HG02938 (cell line): ENCODE data around the gene CCDC24.

Experiments used
- ATAC-seq: cut with Tn5 transposase; IDR thresholded peaks from one replicate; pipeline ENCODE4 v1.9.1; 2021; ENCODE audit warnings: mild to moderate bottlenecking, moderate library complexity; ENCODE audit not compliant: unreplicated experiment

The CCDC24 gene

DNA sequence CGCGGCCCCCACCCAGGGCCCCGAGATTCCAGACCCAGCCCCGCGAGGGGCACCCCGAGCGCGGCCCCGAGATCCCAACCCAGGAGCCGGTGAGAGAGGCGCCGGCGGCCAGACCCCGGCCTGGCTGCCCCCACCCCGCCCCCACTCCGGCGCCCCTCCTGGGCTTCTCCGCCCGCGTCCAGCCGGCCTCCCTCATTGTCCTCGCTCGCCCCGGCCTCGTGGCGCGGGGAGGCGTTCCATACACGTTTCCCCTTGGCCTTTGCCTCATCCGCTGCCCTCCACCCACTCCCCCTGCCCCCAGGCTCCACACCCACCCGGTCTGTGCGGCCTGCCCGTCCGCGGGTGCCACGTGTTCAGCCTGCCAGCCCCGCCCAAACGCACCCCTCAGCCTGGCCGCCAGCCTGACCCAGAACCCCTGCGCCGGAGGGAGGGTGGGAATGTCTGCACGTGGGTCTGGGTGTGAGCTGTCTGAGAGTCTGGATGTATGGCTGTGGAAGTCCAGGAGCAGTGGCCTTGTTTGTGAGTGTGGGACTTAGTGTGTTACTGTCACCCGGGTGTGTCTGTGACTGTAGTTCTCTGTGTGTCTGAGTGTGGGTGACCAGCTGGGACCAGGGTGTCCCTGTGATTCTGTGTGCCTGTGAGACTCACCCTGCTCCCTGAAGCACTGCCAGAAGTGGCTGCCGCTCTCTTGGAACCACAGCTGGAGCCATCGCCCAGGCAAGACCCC, 11.7 kb upstream of the CCDC24 start:
- no peak for ATAC-seq

DNA sequence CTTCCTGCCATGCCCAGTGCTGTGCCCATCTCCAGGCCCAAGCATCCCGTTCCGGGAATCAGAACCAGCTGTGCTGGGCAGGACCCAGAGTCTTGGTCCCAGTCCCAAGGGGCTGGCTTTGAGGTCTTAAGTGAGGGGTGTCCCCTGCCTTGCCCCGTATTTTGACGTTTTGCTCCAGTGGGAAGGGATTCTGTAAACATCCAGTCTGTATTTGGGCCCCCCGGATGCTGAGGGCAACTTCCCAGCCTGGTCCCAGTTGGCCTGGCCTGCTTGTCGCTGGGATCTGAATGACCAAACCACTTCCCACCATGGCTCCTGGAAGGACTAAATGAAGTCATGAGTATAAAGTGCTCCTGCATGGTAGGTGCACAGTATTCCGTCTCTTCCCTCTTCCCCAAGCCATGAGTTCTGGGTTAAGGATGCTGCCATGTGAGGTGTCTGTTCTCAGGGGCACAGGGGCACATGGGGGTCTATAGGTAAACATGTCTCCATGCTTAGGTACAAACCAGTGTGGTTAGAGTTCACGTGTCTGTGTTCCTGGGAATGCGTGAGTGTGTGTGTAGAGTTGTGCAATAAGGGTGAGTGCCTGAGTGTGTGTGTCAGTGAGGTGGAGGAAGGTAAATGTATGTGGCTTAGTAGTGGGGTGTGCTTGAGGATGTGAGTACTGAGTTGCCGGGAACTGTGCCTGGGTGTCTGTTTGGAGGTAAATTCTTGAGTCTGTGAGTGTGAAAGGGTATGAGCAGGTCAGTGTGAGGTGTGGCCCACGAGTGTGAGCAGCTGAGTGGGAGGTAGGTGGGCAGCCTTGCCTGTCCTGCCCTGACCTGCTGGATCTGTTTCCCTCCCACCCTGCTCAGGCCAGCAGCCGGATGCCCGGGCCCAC, 10.9 kb upstream of the CCDC24 start:
- no peak for ATAC-seq

DNA sequence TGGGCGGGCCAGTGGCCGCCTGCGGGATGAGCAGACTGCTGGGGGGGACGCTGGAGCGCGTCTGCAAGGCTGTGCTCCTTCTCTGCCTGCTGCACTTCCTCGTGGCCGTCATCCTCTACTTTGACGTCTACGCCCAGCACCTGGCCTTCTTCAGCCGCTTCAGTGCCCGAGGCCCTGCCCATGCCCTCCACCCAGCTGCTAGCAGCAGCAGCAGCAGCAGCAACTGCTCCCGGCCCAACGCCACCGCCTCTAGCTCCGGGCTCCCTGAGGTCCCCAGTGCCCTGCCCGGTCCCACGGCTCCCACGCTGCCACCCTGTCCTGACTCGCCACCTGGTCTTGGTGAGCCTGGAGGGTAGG, 10.3 kb upstream of the CCDC24 start:
- no peak for ATAC-seq

DNA sequence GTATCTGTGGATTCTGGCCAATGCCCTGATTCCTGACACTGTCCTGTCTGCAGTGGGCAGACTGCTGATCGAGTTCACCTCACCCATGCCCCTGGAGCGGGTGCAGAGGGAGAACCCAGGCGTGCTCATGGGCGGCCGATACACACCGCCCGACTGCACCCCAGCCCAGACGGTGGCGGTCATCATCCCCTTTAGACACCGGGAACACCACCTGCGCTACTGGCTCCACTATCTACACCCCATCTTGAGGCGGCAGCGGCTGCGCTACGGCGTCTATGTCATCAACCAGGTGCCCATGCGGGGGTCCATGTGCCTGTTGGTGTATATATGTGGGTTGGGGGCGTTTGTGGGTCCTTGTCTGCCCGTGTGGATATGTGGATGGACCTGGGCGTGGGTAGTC, 9.8 kb upstream of the CCDC24 start:
- no peak for ATAC-seq

DNA sequence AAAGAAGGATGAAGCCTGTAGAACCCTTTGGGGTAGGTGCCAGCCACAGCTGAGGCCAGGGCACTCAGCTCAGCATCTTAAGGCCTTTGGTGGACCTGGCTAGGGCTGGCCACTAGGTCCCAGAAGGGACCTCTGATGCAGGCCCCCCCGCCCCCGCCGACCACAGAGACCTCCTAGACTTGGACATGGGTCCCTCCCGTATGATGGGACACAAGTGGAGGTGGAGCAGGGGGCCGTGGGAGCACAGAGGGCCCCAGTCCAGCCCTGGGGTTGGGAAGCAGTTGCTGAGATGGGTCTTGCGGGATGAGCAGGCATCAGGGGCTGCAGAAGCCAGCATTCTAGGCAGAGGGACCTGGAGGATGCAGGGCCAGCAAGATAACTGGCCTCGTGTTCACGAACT, 9.2 kb upstream of the CCDC24 start:
- no peak for ATAC-seq

DNA sequence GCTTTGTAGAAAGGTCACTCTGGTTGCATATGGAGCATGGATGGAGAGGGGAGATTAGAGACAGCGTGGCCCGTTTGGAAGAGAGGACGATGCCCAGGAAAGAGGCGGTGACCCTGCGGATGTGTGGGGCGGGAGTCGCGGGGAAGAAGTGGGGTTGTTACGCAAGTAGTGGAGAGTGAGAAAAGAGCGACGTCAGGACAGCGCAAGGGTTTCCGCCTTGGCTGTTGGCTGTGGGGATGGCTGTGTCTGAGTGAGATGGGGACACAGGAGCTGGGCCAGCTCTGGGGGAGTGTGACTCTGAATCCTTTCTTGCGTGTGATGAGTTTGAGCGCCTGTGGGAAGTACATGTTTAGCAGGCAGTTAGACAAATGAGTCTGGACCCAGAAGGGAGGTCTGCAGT, 8.6 kb upstream of the CCDC24 start:
- no peak for ATAC-seq

DNA sequence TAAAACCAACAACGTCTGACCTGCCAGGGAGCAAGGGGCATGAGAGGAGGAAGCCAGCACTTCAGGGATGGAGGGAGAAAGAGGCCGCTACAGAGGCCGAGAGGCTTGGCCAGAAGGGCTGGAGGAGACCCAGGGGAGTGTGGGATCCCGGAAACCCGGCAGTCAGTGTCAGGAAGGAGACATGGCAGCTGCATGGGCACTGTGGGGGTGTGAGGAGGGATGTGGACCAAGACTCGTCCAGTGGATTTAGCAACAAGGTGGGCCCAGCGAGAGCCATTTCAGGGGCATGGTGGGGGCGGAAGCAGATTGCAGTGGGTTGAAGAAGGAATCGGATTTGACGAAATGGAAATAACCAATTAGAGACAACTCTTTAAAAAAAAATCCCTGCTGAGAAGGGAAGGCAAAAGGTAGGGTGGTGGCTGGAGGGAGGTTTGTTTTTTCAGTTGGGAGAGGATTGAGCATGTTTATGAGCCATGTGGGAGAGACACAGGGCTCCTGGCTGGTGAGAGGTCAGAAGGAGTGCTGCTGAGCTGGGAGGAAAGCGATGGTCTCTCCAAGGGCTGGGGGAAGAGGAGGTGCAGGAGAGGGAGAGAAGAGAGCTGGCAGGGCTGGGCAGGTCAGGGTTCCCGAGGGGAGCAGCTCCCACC, 8.0 kb upstream of the CCDC24 start:
- no peak for ATAC-seq

DNA sequence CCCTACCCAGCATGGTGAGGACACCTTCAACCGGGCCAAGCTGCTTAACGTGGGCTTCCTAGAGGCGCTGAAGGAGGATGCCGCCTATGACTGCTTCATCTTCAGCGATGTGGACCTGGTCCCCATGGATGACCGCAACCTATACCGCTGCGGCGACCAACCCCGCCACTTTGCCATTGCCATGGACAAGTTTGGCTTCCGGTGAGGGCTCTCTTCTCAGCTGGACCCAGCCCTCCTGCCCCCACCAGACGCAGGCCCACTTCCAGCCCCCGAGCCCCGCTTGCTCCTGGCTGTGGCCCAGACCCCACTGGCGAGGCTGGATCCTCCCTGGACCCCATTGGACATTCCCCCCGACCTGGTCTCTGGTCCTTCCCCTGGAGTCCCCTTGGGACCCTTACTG, 6.5 kb upstream of the CCDC24 start:
- no peak for ATAC-seq

DNA sequence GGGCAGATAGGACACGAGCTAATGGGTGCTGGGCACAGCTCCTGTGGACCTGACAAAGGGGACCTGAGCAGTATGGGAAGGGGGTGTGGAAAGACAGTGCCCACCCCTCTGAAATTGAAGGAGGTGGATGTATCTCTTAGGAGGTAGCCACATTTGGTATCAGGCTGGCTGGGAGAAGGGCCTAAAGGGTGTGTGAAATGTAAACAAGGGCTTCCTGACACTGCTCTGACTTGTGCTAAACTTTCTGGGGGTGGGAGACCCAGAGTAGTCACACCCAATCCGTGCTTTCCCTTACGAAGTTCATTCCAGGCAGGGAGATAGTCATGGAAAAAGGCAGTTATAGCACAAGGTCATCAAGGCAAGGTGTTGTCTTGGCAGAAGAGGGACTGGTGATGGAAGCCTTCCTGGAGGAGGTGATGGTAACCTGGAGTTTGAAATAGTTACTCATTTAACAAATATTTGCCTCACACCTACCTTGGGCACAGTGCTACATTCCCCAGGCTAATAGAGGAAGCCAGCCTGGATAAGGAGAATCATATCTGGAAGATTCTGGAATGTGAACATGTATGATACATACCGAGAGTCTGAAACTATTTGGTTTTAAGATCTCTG, 5.3 kb upstream of the CCDC24 start:
- no peak for ATAC-seq

DNA sequence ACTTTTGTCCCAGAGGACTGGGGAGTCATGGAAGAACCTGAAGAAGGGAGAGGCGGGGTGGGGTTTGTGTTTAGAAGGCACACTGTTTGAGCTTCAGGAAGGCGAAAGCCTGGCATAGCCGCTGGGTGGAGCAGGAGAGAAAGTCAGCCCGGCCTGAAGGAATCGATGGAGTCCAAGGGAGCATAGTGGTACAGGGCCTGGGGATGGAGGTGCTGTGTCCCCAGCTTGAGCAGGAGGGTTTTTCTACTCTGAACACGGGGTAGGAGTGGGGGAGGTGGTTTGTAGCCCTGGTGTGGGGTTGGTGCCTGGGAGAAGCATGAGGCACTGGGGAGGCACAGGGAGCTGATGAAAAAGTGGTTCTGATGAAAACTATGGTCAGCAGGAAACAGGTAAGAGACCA, 4.7 kb upstream of the CCDC24 start:
- no peak for ATAC-seq

DNA sequence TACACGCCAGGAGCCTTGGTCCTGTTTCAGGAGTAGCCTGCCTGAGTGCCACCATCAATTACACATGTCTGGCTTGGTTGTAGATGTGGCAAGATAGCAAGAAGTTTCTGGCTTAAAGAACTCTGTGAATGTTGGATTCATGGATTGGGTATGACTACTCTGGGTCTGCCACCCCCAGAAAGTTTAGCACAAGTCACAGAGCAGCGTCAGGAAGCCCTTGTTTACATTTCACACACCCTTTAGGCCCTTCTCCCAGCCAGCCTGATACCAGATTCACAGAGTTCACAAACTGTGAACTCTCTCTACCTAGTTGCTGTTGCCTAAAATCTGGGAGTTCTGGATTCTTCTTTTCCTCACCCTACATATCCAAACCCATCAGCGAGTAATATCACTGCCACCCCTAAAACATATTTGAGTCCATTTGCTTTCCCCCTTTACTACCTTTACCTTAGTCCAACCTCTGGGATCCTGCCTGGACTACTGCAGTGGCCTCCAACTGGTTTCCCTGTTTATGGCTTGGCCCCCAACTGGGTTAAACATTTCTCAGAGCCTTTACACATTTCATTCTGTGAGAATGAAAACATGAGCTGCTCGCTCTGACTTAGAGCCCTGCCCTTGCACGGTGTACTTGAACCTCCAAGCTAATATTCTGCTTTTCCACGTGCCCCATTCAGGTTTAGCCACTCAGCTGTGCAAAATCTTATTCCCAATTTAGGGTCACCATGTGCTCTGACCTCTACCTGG, 4.1 kb upstream of the CCDC24 start:
- ATAC-seq, result no peak

DNA sequence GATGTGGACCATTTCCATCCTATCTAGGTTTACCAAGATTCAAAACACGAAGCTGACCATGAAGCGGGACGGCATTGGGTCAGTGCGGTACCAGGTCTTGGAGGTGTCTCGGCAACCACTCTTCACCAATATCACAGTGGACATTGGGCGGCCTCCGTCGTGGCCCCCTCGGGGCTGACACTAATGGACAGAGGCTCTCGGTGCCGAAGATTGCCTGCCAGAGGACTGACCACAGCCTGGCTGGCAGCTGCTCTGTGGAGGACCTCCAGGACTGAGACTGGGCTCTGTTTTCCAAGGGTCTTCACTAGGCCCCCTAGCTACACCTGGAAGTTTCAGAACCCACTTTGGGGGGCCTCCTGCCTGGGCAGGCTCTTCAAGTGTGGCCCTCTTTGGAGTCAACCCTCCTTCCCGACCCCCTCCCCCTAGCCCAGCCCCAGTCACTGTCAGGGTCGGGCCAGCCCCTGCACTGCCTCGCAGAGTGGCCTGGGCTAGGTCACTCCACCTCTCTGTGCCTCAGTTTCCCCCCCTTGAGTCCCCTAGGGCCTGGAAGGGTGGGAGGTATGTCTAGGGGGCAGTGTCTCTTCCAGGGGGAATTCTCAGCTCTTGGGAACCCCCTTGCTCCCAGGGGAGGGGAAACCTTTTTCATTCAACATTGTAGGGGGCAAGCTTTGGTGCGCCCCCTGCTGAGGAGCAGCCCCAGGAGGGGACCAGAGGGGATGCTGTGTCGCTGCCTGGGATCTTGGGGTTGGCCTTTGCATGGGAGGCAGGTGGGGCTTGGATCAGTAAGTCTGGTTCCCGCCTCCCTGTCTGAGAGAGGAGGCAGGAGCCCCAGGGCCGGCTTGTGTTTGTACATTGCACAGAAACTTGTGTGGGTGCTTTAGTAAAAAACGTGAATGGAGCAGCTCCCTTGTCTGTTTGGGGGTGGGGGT, 864 bp upstream of the CCDC24 start:
- ATAC-seq, result no peak

DNA sequence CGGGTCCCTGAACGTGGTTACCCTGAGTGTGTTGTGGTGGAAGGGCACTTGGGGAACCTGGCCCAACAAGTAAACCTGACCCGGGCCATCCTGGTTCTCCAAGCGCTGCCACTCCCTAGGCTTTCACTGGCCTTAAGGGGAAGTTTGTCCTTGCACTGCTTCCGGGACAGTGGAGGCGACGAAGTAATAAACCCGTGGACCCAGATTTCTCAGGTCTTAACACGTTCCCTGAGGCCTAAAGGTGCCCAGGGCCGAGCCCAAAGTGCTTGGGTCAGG, 261 bp upstream of the CCDC24 start:
- no peak for ATAC-seq

DNA sequence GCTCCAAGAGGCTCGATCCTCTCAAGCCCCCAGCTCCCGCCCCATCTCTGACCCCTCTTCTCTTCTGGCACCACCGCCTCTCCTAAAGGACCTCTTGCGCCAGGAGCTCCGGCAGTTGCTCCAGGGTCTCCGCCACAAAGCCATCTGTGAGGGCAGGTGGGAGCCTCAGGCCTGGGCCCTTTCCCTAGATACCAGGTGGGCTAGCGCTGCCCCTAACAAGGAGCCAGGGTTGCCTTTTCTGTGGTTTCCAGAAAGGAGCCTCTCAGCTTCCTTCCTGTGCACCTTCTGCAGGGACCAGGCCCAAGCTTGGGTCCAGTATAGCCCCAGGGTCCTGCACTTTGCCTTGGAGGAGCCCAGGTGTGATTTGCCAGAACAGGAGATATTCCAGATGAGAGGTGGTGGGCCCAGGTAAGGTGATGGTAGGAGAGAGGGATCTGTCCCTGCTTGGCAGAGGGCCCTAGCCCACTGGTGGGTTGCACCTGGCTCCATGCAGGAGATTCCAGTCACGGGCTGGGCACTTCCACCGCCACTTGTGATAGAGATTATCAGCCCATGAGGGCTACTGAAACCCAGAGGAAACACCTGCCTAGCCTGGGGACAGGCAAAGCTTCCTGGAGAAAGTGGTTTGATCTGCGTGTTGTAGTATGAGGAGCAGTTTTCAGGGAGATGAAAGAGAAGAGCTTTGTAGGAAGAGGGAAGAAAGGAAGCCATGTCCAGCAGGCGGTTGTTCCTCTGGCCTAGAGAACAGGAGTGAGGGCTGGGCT, 1.0 kb downstream of the CCDC24 start:
- ATAC-seq, result no peak

DNA sequence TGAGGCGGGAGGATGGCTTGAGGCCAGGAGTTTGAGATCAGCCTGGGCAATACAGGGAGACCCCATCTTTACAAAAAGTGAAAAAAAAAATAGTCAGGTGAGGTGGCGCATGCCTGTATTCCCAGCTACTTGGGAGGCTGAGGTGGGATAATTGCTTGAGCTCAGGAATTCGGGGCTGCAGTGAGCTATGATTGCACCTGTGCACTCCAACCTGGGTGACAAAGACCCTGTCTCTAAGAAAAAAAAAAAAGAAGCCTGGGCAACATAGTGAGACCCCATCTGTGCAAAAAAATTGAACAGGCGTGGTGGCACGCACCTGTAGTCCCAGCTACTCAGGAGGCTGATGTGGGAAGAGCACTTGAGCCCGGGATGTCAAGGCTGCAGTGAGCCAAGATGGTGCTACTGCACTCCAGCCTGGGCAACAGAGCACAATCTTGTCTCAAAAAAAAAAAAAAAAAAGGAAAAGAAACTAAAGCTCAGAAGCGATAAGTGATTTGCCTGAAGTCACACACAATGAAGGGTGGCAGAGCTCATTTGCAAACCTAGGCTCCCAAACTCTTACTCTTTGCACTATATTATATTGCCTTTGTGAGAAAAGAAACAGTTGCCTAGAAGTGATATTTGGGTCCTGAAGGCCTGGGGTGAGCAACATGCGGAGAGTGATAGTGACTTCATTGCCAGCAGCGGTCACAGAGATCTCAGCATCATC, 2.0 kb downstream of the CCDC24 start:
- no peak for ATAC-seq

DNA sequence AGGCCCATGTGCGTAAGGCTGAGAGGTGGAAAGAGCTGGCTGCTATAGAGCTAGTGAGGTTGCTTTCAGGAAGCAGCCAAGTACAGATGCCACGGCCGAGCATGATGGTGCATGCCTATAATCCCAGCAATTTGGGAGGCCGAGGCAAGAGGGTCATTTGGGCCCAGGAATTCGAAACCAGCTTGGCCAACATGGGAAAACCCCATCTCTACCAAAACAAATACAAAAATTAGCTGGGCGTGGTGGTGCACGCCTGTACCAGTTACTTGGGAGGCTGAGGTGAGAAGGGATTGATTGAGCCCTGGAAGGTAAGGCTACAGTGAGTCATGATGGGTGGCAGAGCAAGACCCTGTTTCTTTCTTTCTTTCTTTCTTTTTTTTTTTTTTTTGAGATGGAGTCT, 2.7 kb downstream of the CCDC24 start:
- ATAC-seq, result no peak

DNA sequence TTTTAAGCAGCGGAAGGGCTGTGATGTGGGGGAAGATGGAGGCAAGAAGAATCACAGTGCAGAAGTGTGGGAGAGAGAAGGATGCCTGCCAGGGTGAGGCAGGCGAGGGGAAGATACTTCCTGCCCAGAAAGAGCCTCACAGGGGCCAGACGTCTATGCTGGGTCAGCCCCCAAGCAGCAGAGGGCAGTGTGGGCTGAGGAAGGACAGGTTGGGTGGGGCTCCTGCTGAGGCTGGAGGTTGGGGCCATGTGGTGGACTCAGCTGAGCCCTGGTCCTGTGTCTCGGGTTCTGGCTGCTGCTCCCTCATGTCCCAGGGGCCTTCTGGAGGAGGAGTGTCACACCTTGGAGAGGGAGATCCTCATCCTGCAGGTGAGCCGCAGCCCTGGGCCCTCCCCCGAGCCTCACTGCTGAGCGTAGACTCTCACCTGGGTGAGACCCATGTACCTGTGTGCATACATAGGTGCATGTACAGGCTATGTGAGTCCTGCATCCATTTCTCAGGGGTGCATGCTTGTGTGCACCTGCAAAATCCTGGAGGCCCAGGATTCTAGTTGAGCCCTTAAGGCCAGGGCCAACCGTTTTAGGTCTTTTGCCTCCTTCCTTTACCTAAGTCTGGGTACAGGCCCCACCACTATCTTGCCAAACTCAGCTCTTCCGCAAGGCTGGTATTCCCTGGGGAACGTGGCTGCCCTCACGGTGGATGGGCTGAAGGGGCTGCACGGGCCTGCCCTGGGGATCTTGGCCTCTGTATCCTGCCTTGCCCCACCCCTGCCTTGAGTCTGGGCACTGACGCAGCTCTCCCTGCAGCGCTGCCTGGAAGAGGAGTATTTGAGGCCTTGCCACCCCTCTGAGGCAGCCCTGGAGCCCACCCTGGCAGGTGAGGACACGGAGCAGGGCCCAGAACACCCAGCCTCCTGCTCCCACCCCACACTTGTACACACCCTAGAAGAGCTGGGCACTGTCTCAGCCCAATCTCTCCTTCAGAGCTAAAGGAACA, 3.7 kb downstream of the CCDC24 start:
- no peak for ATAC-seq
